SHP77 treated with DMSO at 0.1 percent for 48 hours (cell line): ENCODE data around the gene GAS6.
"Not testable (repeated sequence)": the region's sequence is repeated elsewhere in the genome, so short reads cannot be mapped to it uniquely, and the experiment has no call there.

ENCODE experiments used
- DNase-seq: peaks from one replicate; lab custom pipeline; 2025; lab: John Stamatoyannopoulos, UW

The GAS6 gene

DNA sequence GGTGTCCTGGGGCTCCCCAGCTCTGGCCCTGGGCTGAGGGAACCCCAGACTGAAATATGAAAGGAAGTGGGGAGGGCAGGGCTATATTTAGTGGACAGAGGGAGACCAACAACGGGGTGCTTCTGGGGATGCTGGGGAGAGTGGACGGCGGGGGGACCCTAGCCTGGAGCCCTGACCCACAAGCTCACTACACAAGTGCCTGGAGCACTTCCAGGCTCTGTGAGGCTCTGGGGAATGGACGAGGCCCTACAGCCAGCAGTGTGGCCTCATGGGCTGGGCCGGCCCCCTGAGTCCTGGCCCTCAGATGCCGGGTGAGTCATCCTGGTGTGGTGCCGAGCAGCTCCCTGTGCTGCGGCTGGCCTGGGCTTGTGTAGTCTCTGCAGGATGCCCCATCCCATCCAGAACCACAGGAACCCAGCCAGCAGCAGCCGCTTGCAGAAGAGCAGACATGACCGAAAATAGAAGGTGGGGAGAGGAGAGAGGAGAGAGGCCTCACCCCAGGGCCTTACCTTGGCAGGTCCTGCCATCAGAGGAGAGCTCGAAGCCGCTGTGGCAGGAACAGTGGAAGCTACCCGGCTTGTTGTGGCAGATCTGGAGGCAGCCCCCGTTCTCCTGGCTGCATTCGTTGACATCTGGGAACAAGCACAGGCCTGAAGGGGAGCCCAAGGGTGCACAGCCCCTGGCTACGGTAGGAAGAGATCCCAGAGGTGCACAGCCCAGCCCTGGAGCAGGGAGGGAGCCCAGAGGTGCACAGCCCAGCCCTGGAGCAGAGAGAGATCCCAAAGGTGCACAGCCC, 26.1 kb downstream of the GAS6 start:
- DNase-seq, result no peak

GRCh38 chr13:113836768-113837559, 26.9 kb downstream of the GAS6 start:
- DNase-seq, result peak; percentile 60

DNA sequence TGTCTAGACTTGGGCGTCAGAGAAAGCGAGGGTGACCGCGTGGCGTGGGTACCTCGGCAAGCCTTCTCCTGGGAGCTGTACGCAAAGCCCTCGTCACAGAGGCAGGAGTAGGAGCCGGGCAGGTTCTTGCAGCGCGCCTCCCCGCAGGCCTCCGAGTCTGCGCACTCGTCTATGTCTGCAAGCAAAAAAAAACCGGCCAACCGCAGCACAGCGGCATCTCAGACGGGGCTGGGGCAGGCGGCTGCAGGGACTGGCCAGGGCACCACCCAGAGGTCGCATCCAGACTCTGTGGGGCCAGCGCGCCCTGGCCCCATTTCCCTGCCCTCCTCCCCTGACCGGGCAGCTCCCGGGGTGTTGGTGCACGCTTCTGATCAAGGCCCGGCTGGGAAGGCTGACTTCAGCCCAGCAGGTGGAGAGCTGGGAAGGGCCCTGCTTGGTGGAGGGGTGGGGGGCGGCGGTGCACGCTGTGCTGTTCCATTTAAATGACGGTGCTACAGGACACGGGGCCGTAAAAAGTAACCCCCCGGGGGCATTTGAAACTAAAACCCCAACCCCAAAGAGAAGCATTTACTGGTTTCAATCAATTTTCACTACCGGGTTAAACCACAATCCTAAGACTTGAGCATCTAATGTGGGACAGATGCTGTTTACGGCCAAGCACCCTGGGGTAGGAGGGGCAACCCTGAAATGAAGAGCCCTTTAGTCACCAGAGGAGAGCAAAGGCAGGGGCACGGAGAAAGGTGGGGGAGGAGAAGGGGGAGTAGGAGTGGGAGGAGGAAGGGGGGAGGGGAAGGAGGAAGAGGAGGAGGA, 28.2 kb downstream of the GAS6 start:
- no peak for DNase-seq

DNA sequence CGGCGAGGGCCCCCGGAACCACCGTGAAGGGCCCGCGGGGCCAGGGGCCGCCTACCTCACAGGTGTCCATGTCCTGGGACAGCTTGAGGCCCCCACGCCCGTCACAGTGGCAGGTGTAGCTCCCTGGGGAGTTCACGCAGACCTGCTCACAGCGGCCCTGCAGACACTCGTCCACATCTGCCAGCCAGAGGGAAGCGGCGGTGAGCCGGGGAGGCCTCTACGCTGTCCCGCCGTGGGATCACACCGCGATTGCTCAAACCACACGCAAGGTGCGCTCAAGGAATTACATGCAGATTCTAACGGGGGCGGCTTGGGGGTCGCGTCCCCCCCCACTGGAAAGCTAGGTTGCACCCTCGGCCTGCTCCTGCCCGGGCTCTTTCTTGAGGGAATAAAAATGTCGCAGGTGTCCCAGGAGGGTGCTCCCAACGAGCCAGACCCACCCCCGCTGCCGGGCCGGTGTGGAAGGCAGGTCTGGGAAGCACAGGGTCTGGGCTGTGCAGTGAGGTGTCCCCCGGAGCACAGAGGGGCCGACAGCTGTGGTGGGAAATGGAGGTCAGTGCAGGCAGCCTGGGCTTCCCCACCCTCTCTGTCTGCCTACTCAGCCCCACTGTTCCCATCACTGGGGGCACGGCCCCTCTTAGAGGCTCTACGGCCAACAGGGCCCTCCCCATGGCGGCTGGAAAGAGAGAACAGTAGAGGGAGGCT, 29.2 kb downstream of the GAS6 start:
- no peak for DNase-seq

GRCh38 chr13:113834006-113834405, 29.9 kb downstream of the GAS6 start:
- DNase-seq, result not testable (repeated sequence)

GRCh38 chr13:113833111-113833830, 30.6 kb downstream of the GAS6 start:
- DNase-seq, result no peak

DNA sequence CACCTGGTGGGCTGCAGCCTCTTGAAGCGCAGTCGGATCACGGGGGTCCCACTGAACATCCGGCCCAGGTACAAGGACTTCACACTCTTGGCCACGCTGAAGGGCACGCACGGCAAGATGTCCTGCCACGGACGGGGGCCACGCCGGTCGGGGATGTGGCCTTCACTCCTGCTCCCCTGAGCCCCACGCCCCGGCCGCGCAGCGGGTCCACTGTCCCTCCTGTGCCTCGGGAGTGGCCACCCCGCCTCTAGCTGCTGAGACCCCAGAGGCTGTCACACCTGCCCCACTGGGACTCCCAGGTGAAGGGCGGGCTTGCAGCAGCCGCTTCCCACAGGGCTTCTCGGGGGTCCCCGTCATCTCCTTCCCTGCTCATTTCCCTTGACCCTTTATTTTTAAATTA, 31.2 kb downstream of the GAS6 start:
- no peak for DNase-seq

- DNase-seq, result no peak
Observed at GRCh38 chr13:113832205-113832604, 31.7 kb downstream of the GAS6 start.

GRCh38 chr13:113831061-113831460, 32.8 kb downstream of the GAS6 start:
- no peak for DNase-seq

DNA sequence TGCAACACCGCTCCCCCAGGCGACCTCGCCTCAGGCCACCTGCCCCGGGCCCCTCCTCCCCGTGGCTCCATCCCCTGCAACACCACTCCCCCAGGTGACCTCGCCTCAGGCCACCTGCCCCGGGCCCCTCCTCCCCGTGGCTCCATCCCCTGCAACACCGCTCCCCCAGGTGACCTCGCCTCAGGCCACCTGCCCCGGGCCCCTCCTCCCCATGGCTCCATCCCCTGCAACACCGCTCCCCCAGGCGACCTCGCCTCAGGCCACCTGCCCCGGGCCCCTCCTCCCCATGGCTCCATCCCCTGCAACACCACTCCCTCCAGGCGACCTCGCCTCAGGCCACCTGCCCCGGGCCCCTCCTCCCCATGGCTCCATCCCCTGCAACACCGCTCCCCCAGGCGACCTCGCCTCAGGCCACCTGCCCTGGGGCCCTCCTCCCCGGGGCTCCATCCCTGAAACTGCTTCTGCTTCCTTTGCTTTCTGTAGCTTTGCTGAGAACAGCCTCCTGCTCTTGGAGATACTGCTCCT, 33.4 kb downstream of the GAS6 start:
- DNase-seq, result not testable (repeated sequence)

DNA sequence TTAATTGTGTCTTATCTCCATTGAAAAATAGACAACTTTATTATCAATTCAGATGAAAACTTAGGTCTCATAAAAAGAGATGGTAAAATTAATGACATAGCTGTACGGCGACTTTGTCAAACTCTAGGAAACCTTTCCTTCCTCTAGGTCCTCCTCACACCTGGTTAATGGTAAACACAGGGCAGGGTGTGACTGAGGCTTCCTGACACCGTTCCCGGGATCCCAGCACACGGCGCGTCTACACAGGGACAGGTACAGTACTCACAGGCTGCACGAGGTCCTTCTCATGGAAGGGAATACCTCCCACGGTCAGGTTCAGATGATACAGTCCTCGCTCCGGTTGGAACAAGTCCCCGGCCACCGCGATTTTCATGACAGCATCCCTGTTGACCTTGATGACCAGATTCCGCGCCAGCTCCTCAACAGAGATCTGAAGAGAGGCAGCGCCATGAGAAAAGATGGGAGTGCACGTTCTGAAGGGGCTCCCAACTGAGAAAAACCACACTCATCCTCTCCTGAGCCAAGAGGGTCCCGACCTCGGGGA, 35.5 kb downstream of the GAS6 start:
- no peak for DNase-seq

- DNase-seq, result no peak
Observed at GRCh38 chr13:113827021-113827420, 36.9 kb downstream of the GAS6 start.

GRCh38 chr13:113826446-113826845, 37.4 kb downstream of the GAS6 start:
- DNase-seq, result not testable (repeated sequence)

- no peak for DNase-seq
Observed at GRCh38 chr13:113825841-113826240, 38.0 kb downstream of the GAS6 start.

DNA sequence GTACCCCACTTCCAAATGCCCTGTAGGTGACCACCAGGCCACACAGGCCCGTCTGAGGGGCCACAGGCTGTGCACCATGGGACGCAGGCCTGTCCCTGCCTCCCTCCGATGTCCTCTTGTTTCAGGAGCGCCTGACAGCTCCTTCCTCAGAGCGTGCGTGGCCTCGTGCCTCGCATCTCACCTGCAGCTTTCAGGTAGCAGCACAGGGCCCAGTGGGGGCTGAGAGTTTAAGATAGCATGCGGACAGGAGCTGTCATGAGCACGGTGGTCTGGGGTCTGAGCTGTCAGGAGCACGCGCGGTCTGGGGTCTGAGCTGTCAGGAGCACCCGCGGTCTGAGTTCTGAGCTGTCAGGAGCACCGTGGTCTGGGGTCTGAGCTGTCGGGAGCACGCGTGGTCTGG, 40.1 kb downstream of the GAS6 start:
- no peak for DNase-seq

GRCh38 chr13:113822956-113823744, 40.7 kb downstream of the GAS6 start:
- no peak for DNase-seq

DNA sequence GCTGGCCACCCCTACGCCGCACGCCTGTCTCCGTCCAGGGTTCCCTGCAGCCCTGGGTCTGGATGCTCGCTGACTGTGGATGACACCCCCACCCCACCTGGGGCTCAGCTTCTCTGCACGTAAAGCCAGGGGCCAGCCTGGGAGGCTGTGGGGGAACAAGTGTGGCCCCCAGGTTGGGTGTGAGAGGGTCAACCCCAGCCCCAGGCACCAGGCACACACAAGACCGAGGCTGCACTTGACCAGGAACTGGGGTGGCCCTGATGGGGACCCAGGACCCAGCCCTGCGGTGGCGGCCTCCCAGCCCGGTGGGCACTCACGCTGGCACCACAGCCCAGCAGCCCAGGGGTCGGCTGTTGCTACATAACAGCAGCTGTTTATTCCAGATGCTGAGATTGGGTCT, 41.6 kb downstream of the GAS6 start:
- DNase-seq, result no peak

DNA sequence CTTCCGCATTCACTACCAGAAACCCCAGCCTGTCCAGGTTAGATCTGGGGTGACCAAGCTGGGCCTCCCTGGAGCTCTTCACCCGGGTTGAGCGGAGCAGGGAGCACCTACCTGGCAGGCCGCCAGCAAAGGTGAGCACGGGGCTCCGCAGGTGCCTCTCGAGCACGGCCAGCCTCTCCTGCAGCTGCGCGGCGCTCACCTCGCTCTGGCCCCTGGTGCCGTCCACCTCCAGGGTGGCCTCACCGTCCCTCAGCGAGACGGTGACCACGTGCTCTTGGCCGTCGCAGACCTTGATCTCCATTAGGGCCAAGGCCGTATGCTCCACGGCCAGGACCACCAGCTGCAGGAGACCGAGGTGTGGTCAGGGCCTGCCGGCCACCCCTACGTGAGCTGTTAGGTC, 42.0 kb downstream of the GAS6 start:
- DNase-seq, result no peak

- DNase-seq, result no peak
Observed at GRCh38 chr13:113820813-113821651, 42.8 kb downstream of the GAS6 start.
